ENCODE data around the gene C1orf21.

Gene C1orf21

GRCh38 chr1:184461321-184461720 lies 74.5 kb downstream of the C1orf21 start:
- DNase-seq (ENCODE audit: extremely low spot score), result no peak
- POLR2A ChIA-PET, result no interaction called here
- TF ChIP-seq NFRKB (IDR thresholded peaks at IDR 0.05), result no peak
- TF ChIP-seq BHLHE40 (IDR thresholded peaks at IDR 0.05; ENCODE audit: borderline replicate concordance), result no peak
- TF ChIP-seq TARDBP (IDR thresholded peaks at IDR 0.05), result no peak
- no peak for TF ChIP-seq ELF4 (IDR thresholded peaks at IDR 0.05)
- no peak for TF ChIP-seq FOXA1 (IDR thresholded peaks at IDR 0.05)
- TF ChIP-seq HDGF (IDR thresholded peaks at IDR 0.05; ENCODE audit: borderline replicate concordance), result no peak
- TF ChIP-seq CTBP1 (IDR thresholded peaks at IDR 0.05; ENCODE audit: borderline replicate concordance), result no peak
- no peak for TF ChIP-seq LEF1 (IDR thresholded peaks at IDR 0.05; ENCODE audit: borderline replicate concordance)
- TF ChIP-seq FOXK2 (IDR thresholded peaks at IDR 0.05), result no peak
- no peak for TF ChIP-seq SP1 (IDR thresholded peaks at IDR 0.05)
- no peak for TF ChIP-seq SUZ12 (IDR thresholded peaks at IDR 0.05)
- no peak for TF ChIP-seq FOXM1 (IDR thresholded peaks at IDR 0.05; ENCODE audit: borderline replicate concordance)
- TF ChIP-seq PKNOX1 (IDR thresholded peaks at IDR 0.05), result no peak
- TF ChIP-seq L3MBTL2 (conservative IDR thresholded peaks at IDR 0.05), result no peak
- TF ChIP-seq ARNT (IDR thresholded peaks at IDR 0.05), result no peak
- TF ChIP-seq ZNF384 (IDR thresholded peaks at IDR 0.05), result no peak
- CTCF ChIA-PET, result interaction anchor here (0.7 kb wide), 1 partner anchor 35 kb away, joined by 3 read pairs; no protein-coding TSS in a partner anchor

GRCh38 chr1:184462155-184462554 lies 75.3 kb downstream of the C1orf21 start:
- DNase-seq (ENCODE audit: extremely low spot score), result no peak
- ChIA-PET CTCF (no interaction called here), POLR2A (no interaction called here)
- TF ChIP-seq LEF1 (IDR thresholded peaks at IDR 0.05; ENCODE audit: borderline replicate concordance), result no peak
- TF ChIP-seq PKNOX1 (IDR thresholded peaks at IDR 0.05), result no peak
- no peak for TF ChIP-seq SP1 (IDR thresholded peaks at IDR 0.05)
- TF ChIP-seq HDGF (IDR thresholded peaks at IDR 0.05; ENCODE audit: borderline replicate concordance), result no peak
- no peak for TF ChIP-seq CTBP1 (IDR thresholded peaks at IDR 0.05; ENCODE audit: borderline replicate concordance)
- no peak for TF ChIP-seq TARDBP (IDR thresholded peaks at IDR 0.05)
- no peak for TF ChIP-seq ZNF384 (IDR thresholded peaks at IDR 0.05)
- no peak for TF ChIP-seq SUZ12 (IDR thresholded peaks at IDR 0.05)
- no peak for TF ChIP-seq ELF4 (IDR thresholded peaks at IDR 0.05)
- TF ChIP-seq FOXA1 (IDR thresholded peaks at IDR 0.05), result no peak
- no peak for TF ChIP-seq ARNT (IDR thresholded peaks at IDR 0.05)
- TF ChIP-seq L3MBTL2 (conservative IDR thresholded peaks at IDR 0.05), result no peak
- no peak for TF ChIP-seq FOXK2 (IDR thresholded peaks at IDR 0.05)
- TF ChIP-seq BHLHE40 (IDR thresholded peaks at IDR 0.05; ENCODE audit: borderline replicate concordance), result no peak
- TF ChIP-seq NFRKB (IDR thresholded peaks at IDR 0.05), result no peak
- no peak for TF ChIP-seq FOXM1 (IDR thresholded peaks at IDR 0.05; ENCODE audit: borderline replicate concordance)

- no peak for TF ChIP-seq FOXK2 (IDR thresholded peaks at IDR 0.05)
- no peak for TF ChIP-seq ARNT (IDR thresholded peaks at IDR 0.05)
- no peak for TF ChIP-seq HDGF (IDR thresholded peaks at IDR 0.05; ENCODE audit: borderline replicate concordance)
- no peak for TF ChIP-seq FOXA1 (IDR thresholded peaks at IDR 0.05)
- no peak for TF ChIP-seq LEF1 (IDR thresholded peaks at IDR 0.05; ENCODE audit: borderline replicate concordance)
- TF ChIP-seq TARDBP (IDR thresholded peaks at IDR 0.05), result no peak
- TF ChIP-seq L3MBTL2 (conservative IDR thresholded peaks at IDR 0.05), result no peak
- no peak for TF ChIP-seq SP1 (IDR thresholded peaks at IDR 0.05)
- TF ChIP-seq CTBP1 (IDR thresholded peaks at IDR 0.05; ENCODE audit: borderline replicate concordance), result no peak
- TF ChIP-seq ZNF384 (IDR thresholded peaks at IDR 0.05), result no peak
- TF ChIP-seq NFRKB (IDR thresholded peaks at IDR 0.05), result no peak
- no peak for TF ChIP-seq FOXM1 (IDR thresholded peaks at IDR 0.05; ENCODE audit: borderline replicate concordance)
- CTCF ChIA-PET, result no interaction called here
- POLR2A ChIA-PET, result no interaction called here
- DNase-seq (ENCODE audit: extremely low spot score), result no peak
Measured at GRCh38 chr1:184462990-184463389, 76.2 kb downstream of the C1orf21 start.

GRCh38 chr1:184463680-184464079 lies 76.9 kb downstream of the C1orf21 start:
- no peak for DNase-seq (ENCODE audit: extremely low spot score)
- ChIA-PET CTCF (no interaction called here), POLR2A (no interaction called here)
- TF ChIP-seq HDGF (IDR thresholded peaks at IDR 0.05; ENCODE audit: borderline replicate concordance) (no peak), ZNF384 (IDR thresholded peaks at IDR 0.05) (no peak), BHLHE40 (IDR thresholded peaks at IDR 0.05; ENCODE audit: borderline replicate concordance) (no peak)

GRCh38 chr1:184464757-184465156 lies 77.9 kb downstream of the C1orf21 start:
- DNase-seq (ENCODE audit: extremely low spot score), result no peak
- ChIA-PET CTCF (interaction anchor here (0.6 kb wide), 1 partner anchor 35 kb away, joined by 3 read pairs; no protein-coding TSS in a partner anchor), POLR2A (no interaction called here)
- TF ChIP-seq SUZ12 (IDR thresholded peaks at IDR 0.05) (no peak), ELF4 (IDR thresholded peaks at IDR 0.05) (no peak), TARDBP (IDR thresholded peaks at IDR 0.05) (no peak), SP1 (IDR thresholded peaks at IDR 0.05) (no peak), PKNOX1 (IDR thresholded peaks at IDR 0.05) (no peak), BHLHE40 (IDR thresholded peaks at IDR 0.05; ENCODE audit: borderline replicate concordance) (no peak), FOXA1 (IDR thresholded peaks at IDR 0.05) (no peak), CTBP1 (IDR thresholded peaks at IDR 0.05; ENCODE audit: borderline replicate concordance) (no peak), NFRKB (IDR thresholded peaks at IDR 0.05) (no peak)

GRCh38 chr1:184465489-184466146 lies 78.8 kb downstream of the C1orf21 start:
- TF ChIP-seq FOXA1 (IDR thresholded peaks at IDR 0.05) (no peak), BHLHE40 (IDR thresholded peaks at IDR 0.05; ENCODE audit: borderline replicate concordance) (no peak), NFRKB (IDR thresholded peaks at IDR 0.05) (no peak), HDGF (IDR thresholded peaks at IDR 0.05; ENCODE audit: borderline replicate concordance) (no peak), SUZ12 (IDR thresholded peaks at IDR 0.05) (no peak), FOXK2 (IDR thresholded peaks at IDR 0.05) (no peak), ARNT (IDR thresholded peaks at IDR 0.05) (no peak), ZNF384 (IDR thresholded peaks at IDR 0.05) (no peak), LEF1 (IDR thresholded peaks at IDR 0.05; ENCODE audit: borderline replicate concordance) (no peak), L3MBTL2 (conservative IDR thresholded peaks at IDR 0.05) (no peak), PKNOX1 (IDR thresholded peaks at IDR 0.05) (no peak), ELF4 (IDR thresholded peaks at IDR 0.05) (no peak), FOXM1 (IDR thresholded peaks at IDR 0.05; ENCODE audit: borderline replicate concordance) (no peak), SP1 (IDR thresholded peaks at IDR 0.05) (no peak)
- POLR2A ChIA-PET, result no interaction called here
- peak; percentile 23 for DNase-seq (ENCODE audit: extremely low spot score)
- CTCF ChIA-PET, result no interaction called here

All from HEK293T (cell line).